Uterus (tissue), 4 donors: ENCODE data around the gene DNHD1. TPM values are rescaled to one million over a fixed set of nuclear protein-coding genes. Genes with fewer than 3 reads are reported as not detected.

Experiments used
- DNase-seq, 2 donors: peaks; one replicate each; pipeline ENCODE4 v3.0.0-alpha.2; 2019 to 2020
- H3K27ac ChIP-seq, 2 donors: fragments of 200-600 bp; sonication (generic); 1 replicate in 1 of 2; 2 replicates in 1 of 2; pipeline ENCODE4 v1.5.1; 2016 to 2018
- H3K27me3 ChIP-seq, 2 donors: fragments of 200-600 bp; sonication (generic); one replicate each; pipeline ENCODE4 v1.5.1; 2018 to 2019; ENCODE audit warnings: control low read depth in 1 of 2
- H3K36me3 ChIP-seq, 2 donors: fragments of 200-600 bp; sonication (generic); one replicate each; pipeline ENCODE4 v1.5.1; 2019; ENCODE audit warnings: control low read depth in 1 of 2
- H3K4me1 ChIP-seq, 2 donors: fragments of 200-600 bp; sonication (generic); one replicate each; pipeline ENCODE4 v1.5.1; 2018 to 2019; ENCODE audit warnings: control low read depth in 1 of 2
- H3K4me3 ChIP-seq, 2 donors: fragments of 200-600 bp; sonication (generic); 1 replicate in 1 of 2; 2 replicates in 1 of 2; pipeline ENCODE4 v1.5.1; 2018 to 2019; ENCODE audit warnings: mild to moderate bottlenecking in 1 of 2
- H3K9me3 ChIP-seq, 2 donors: fragments of 200-600 bp; sonication (generic); one replicate each; pipeline ENCODE4 v1.5.1; 2019; ENCODE audit warnings: control low read depth in 1 of 2
- CTCF ChIP-seq, 4 experiments: fragments of 200-600 bp in 2 of 4; fragments of 450-650 bp in 2 of 4; sonication (generic) in 2 of 4; IDR thresholded peaks; one replicate each; pipeline ENCODE4 v1.5.1; 2016 to 2019; ENCODE audit warnings: antibody characterized with exemption in 4 of 4, mild to moderate bottlenecking in 2 of 4, moderate library complexity in 1 of 4
- POLR2A ChIP-seq, 2 donors: fragments of 450-650 bp; IDR thresholded peaks; one replicate each; pipeline ENCODE4 v1.6.1; 2016; ENCODE audit warnings: antibody characterized with exemption in 2 of 2, mild to moderate bottlenecking in 1 of 2, moderate library complexity in 1 of 2
- intact Hi-C: fragments of 100-400 bp; cut with DNase I; formaldehyde crosslinking; loops from one replicate; pipeline ENCODE4 v1.15.1; 2023; ENCODE audit warnings: low total_unique reads
- total RNA-seq, 4 donors: library from RNA; depleted of rRNA in 3 of 4; stranded (reverse); fragments of >200 nt in 3 of 4; gene quantifications; one replicate each; pipeline versions ENCODE4 v1.1.0 to v1.2.4, GENCODE V29; 2014 to 2023
- donor health status: DM: yes; HTN: yes; CAD: no.

The DNHD1 gene
- total RNA-seq, 4 donors from 2014 or later: 9.4 to 32.5 (median 22.5) TPM

GRCh38 chr11:6611963-6612212, 114.8 kb downstream of the DNHD1 start:
- peaks cover 13 to 29% of the 10 kb centered on the region in 2 donors for H3K4me1 ChIP-seq
- no peaks in the 10 kb centered on the region for H3K27me3 ChIP-seq
- no peaks in the 10 kb centered on the region for H3K36me3 ChIP-seq
- intact Hi-C loops: loop anchor here (10.0 kb wide), 1 partner anchor 73 kb away; the partner anchor contains the start of gene MRPL17
- TF ChIP-seq CTCF (IDR thresholded peaks at IDR 0.05) (peak in 1 of 4 experiments; percentile 1), POLR2A (IDR thresholded peaks at IDR 0.05) (no peak)
- peak overlapping the region; percentile 99 for H3K27ac ChIP-seq
- no peak for DNase-seq
- H3K9me3 ChIP-seq: no peaks in the 10 kb centered on the region
- peak overlapping the region; percentile 70 to 94 for H3K4me3 ChIP-seq

GRCh38 chr11:6612213-6613041, 115.3 kb downstream of the DNHD1 start, which contains the start of gene TAF10:
TSS of gene TAF10 (minus strand) at chr11:6612216. CDS start at chr11:6612189, 27 bp downstream.
- Histone ChIP-seq H3K27me3 (no peaks in the 10 kb centered on the region), H3K36me3 (no peaks in the 10 kb centered on the region), H3K4me3 (peak within 1 kb of the TSS; percentile 70 to 94), H3K9me3 (no peaks in the 10 kb centered on the region), H3K27ac (peak within 1 kb of the TSS; percentile 99), H3K4me1 (peaks cover 11 to 31% of the 10 kb centered on the region in 2 donors)
- DNase-seq: peak; percentile 98
- intact Hi-C loops: loop anchor here (10.0 kb wide), 1 partner anchor 72 kb away; the partner anchor contains the start of gene MRPL17
- peak; percentile 95 to 98 for TF ChIP-seq POLR2A (IDR thresholded peaks at IDR 0.05)
- TF ChIP-seq CTCF (IDR thresholded peaks at IDR 0.05): peak; percentile 27 to 50 (median 37)

- Histone ChIP-seq H3K36me3 (no peaks in the 10 kb centered on the region), H3K4me1 (peaks cover under 1 to 25% of the 10 kb centered on the region in 2 donors), H3K27ac (peak overlapping the region; percentile 99), H3K27me3 (no peaks in the 10 kb centered on the region), H3K4me3 (no peak overlapping the region), H3K9me3 (no peaks in the 10 kb centered on the region)
- TF ChIP-seq CTCF (IDR thresholded peaks at IDR 0.05) (no peak), POLR2A (IDR thresholded peaks at IDR 0.05) (no peak)
- DNase-seq: no peak
- intact Hi-C loops: loop anchor here (10.0 kb wide), 1 partner anchor 71 kb away; the partner anchor contains the start of gene MRPL17
These were observed 116.4 kb downstream of the DNHD1 start for GRCh38 chr11:6613496-6613895.

- intact Hi-C loops: loop anchor here (10.0 kb wide), 1 partner anchor 70 kb away; the partner anchor contains the start of gene MRPL17
- no peak for TF ChIP-seq POLR2A (IDR thresholded peaks at IDR 0.05)
- TF ChIP-seq CTCF (IDR thresholded peaks at IDR 0.05): no peak
- Histone ChIP-seq H3K9me3 (no peaks in the 10 kb centered on the region), H3K4me3 (no peak overlapping the region), H3K27ac (no peak overlapping the region), H3K4me1 (peaks cover 0 to 25% of the 10 kb centered on the region in 2 donors), H3K36me3 (no peaks in the 10 kb centered on the region), H3K27me3 (no peaks in the 10 kb centered on the region)
- peak in 1 of 2 donors; percentile 12 for DNase-seq
These were observed 117.4 kb downstream of the DNHD1 start for GRCh38 chr11:6614446-6614845.

- peak overlapping the region in 1 of 2 donors; percentile 29 for H3K27ac ChIP-seq
- H3K4me3 ChIP-seq: no peak overlapping the region
- peaks cover 0 to 30% of the 10 kb centered on the region in 2 donors for H3K4me1 ChIP-seq
These were observed 118.0 kb downstream of the DNHD1 start for GRCh38 chr11:6615046-6615445.

More at GRCh38 chr11:6615046-6615445, 118.0 kb downstream of the DNHD1 start:
- intact Hi-C loops: loop anchor here (10.0 kb wide), 1 partner anchor 70 kb away; the partner anchor contains the start of gene MRPL17
- peak in 1 of 2 donors; percentile 12 for DNase-seq
- H3K9me3 ChIP-seq: no peaks in the 10 kb centered on the region
- H3K27me3 ChIP-seq: no peaks in the 10 kb centered on the region
- H3K36me3 ChIP-seq: no peaks in the 10 kb centered on the region
- TF ChIP-seq POLR2A (IDR thresholded peaks at IDR 0.05): no peak
- no peak for TF ChIP-seq CTCF (IDR thresholded peaks at IDR 0.05)
